GM19099 (cell line): ENCODE data around the gene TNFRSF13B.

Source experiments
- POLR2A ChIP-seq: IDR thresholded peaks from 3 replicates; pipeline ENCODE4 v1.6.1; 2011; ENCODE audit warnings: low read depth; ENCODE audit not compliant: insufficient read length; ENCODE audit errors: extremely low read depth

TNFRSF13B gene

GRCh38 chr17:16923097-16923903 is 48.6 kb downstream of the TNFRSF13B start:
- no peak for TF ChIP-seq POLR2A

- no peak for TF ChIP-seq POLR2A
These were observed 49.4 kb downstream of the TNFRSF13B start for GRCh38 chr17:16922386-16923096.

- TF ChIP-seq POLR2A = no peak
These were observed 51.3 kb downstream of the TNFRSF13B start for GRCh38 chr17:16920628-16921020.

DNA sequence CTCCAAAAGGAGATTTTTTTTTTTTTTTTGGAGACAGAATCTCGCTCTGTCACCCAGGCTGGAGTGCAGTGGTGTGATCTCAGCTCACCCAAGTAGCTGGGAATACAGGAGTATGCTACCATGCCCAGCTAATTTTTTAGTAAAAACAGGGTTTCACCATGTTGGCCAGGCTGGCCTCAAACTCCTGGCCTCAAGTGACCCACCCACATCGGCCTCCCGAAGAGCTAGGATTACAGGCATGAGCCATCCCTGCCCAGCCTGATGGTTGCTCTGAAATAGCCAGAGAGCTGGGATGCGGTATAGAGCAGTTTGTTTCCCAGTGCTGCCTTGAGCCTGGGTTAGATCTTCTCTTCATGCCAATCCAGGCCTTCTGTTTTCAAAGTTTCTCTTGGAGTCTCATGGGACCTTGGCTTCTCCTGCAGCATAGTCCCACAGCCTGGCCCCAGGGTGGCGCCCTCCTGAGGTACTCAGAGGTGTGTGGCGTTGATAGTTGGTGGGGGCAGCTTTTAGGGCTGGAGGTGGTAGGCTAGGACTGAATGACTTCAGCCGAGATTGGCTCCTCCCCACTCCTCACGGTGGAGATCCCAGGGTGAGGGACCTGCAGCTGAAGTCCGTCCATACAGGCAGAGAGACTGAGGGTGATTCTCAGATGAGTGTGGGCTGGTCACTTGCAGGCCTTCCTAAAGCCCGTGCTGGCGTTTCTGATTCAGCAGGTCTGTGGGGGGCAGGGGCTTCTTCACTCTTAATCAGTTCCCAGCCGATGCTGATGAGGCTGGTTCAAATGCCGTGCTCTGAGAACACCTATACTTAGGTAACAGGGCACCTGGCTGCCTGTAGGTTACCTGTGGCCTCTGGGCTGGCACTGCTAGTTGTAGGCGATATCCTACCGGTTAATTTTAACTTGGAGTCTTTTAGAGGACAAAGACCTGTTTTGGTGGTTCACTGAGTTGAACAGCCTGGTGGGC is 52.0 kb downstream of the TNFRSF13B start:
- TF ChIP-seq POLR2A = no peak

DNA sequence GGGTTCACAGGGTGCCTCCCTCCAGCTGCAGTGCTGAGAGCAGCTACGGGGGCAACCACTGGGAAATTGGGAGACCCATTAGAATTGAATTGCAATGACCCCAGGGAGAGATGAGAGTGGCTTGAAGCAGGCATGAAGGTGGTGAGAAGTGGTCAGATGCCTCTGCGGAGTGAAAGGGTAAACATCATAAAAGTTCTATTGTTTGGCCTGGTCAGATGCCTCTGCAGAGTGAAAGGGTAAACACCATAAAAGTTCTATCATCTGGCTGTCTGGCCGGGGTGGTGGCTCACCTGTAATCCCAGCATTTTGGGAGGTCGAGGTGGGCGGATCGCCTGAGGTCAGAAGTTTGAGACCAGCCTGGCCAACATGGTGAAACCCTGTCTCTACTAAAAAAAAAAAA is 53.5 kb downstream of the TNFRSF13B start:
- no peak for TF ChIP-seq POLR2A

DNA sequence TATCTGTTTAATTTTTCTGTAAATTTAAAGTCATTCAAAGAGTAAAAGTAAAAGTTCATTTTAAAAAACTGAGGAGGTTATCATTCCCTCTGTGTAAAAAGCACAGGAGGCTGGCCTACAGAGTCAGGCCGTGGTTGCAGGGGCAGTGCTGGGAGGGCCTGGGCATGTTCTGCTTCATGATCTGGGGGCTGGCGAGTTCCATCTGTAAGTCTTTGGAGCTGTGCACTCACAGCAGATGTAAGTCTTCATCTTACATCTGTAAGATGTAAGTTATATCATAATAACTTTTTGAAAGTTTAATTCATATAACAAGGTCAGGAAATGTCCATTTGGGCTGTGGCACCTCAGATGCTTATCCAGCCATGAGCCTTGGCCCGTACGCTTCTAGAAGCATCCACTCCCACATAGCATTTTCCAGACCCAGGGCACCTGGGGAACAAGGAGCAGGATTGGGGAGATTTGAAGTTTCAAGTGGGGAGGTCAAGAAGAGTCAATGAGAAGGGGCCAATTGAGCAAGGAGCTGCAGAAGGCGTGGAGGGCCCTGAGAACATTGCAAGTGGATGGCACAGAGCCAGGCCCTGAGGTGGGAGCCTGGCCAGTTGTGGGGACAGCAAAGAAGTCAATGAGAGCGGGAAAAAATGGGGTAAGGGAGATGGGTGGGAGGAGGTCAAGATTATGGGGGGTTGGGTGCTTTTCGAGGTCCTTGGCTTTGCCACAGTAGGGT is 54.1 kb downstream of the TNFRSF13B start:
- TF ChIP-seq POLR2A = no peak

GRCh38 chr17:16916557-16916920 is 55.4 kb downstream of the TNFRSF13B start:
- TF ChIP-seq POLR2A = no peak

DNA sequence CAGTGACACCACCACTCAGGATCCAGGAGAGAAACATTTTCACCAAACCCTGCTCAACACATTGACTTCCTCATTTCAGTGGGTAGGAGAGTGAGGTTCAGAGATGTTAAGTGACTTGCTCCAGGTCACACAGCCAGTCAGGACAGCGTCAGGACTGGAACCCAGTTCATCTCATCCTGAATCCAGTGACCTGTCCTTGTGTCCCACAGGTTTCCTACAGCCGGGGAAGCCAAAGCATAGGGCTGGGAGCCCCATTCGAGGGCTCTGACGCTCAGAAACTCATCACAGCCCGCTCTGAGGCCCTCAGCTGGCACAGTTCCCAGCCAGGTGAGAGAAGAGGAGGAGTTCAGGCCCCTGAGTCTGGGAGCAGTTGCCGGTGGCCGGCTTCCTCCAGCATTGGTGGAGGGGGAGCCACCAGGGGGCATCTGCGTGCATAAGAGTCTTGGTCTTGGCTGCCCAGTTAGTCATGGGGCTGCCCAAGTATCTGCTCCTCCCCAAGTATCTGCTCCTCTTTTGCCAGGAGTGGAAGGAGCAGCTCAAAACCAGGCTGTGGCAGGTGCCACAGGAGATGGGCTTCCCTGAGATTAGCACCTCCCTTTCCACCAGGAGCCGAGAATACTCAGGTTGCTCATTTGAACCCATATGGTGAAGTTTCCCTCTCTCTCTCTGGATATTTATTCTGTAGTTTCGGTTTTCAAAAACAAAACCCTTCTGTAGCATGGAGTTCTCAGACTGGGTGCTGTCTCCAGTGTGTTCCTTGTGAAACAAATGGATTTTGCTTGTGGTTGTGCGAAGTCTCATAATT is 56.0 kb downstream of the TNFRSF13B start:
- TF ChIP-seq POLR2A = no peak

GRCh38 chr17:16913463-16913862 is 58.5 kb downstream of the TNFRSF13B start:
- TF ChIP-seq POLR2A = no peak

- no peak for TF ChIP-seq POLR2A
These were observed 59.6 kb downstream of the TNFRSF13B start for GRCh38 chr17:16912021-16912962.

DNA sequence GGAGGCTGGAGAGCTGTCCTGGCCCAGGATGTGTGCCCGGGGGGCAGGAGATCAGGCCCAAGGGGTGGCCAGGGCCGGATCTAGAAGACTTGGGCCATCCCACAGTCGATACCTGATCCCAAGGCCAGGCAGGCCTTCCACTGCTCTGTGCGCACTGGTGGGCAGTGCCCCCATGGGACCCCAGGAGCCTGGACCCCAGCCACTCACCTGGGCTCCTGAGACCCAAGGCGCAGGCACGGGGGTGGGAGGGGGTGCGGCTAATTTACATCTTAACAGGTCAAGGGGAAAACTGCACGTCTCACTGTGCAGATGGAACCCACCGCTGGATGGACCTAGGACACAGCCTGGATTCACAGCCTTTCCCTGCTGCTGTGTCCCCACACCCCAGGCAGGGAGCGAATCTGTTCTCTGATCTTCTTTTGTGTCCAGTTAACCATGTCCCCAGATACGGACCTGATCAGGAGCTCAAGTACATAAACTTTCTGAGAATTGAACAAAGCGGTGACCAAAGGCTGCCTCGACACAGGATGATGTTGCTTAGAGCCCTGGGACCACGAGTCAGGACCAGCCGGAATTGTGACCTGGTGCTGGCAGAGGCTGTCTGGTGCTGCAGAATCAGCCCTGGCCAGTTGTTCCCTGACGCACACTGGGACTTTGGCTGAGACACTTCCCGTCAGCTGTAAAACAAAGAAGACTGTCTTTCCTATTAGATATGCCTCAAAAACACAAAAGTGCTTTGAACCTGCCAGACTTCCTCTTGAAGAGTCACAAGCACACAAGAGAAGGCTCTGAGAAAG is 60.6 kb downstream of the TNFRSF13B start:
- no peak for TF ChIP-seq POLR2A

DNA sequence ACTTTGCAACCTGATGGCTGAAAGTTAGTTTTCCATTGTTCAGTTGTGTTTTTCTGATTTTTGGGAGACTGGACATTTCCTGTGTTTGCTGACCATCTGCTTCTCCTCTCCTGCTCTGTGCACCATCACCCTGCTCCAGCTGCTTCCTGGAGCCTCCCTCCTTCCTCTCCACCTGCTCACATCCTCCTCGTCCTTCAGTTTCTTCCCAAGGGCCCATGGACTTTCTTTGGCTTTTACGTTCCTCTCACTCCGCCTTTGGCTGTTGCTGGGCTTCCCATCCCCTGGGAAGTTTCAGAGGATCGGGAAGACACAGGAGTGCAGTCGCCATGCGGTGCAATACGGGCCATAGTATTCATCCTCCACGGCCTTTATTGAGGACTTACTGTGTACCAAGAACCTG is 61.6 kb downstream of the TNFRSF13B start:
- no peak for TF ChIP-seq POLR2A

- no peak for TF ChIP-seq POLR2A
These were observed 62.3 kb downstream of the TNFRSF13B start for GRCh38 chr17:16909472-16910246.
